Measurements from ENCODE around the gene AR. TPM values are rescaled to one million over a fixed set of nuclear protein-coding genes. Genes with fewer than 3 reads are reported as not detected.

The AR gene
- total RNA-seq, 1 experiment from 2014 or later = 0.86 TPM

DNA sequence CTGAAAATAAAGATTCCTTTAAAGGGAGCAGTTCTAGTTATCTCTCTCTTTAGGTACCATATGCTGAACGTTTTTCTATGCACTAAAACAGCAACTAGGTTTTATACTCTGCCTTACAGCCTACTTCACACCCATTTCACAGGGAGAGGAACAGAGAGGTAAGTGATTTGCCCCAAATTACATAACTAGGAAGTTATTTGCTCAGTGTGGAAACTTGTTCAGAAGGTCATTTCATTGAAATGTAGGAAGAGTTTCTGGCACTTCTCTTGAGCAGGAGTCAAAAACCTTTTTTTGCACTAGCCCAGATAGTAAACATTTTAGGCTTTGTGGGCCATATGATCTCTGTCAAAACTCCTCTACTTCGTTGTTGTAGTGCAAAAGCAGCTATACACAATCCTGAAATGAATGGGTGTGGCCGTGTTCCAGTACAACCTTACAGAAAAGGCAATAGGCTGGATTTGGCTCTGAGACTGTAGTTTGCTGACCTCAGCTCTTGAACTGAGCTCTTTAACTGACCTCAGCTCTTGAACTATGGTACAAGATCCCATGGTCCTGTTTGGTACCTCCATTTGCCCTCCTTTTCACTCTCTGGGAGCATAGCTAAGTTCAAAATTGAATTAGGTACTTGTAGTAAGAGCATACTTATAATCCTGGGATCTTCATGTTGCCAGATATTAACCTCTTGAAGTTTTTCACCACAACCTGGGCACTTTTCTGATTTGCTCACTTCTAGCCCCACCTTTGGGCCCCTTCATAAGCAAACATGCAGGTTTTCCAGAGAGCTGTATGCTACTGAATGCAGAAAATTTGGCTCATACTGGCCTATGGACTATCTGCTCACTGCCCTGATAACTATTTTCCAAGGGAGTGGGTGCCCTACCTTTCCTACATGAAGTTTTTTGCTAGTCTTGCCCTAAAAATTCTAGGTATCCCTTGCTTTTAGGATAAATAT is 53.3 kb downstream of the AR start:
- Mint-ChIP-seq H3K36me3 (ENCODE audit: insufficient read depth, unreplicated experiment) (no peaks in the 10 kb centered on the region), H3K4me3 (ENCODE audit: unreplicated experiment) (no peak overlapping the region), H3K4me1 (ENCODE audit: low read depth, unreplicated experiment) (no peaks in the 10 kb centered on the region), H3K27me3 (ENCODE audit: insufficient read depth, unreplicated experiment) (no peaks in the 10 kb centered on the region), H3K27ac (ENCODE audit: unreplicated experiment) (no peak overlapping the region), H3K9me3 (ENCODE audit: unreplicated experiment) (no peaks in the 10 kb centered on the region)
- Histone ChIP-seq H3K4me1 (no peaks in the 10 kb centered on the region), H3K4me3 (ENCODE audit: low read depth, low read length) (no peak overlapping the region), H3K36me3 (ENCODE audit: control insufficient read depth, insufficient read depth, low read length) (no peaks in the 10 kb centered on the region), H3K9me3 (no peaks in the 10 kb centered on the region), H3K27me3 (replicated peaks; ENCODE audit: control insufficient read depth, insufficient read depth, low read length) (no peaks in the 10 kb centered on the region)
- ChIA-PET POLR2A (no interaction called here), CTCF (no interaction called here)
- intact Hi-C loops (cut with micrococcal nuclease; ENCODE audit: unreplicated experiment) = no loop called here
- TF ChIP-seq, protein P1, sequence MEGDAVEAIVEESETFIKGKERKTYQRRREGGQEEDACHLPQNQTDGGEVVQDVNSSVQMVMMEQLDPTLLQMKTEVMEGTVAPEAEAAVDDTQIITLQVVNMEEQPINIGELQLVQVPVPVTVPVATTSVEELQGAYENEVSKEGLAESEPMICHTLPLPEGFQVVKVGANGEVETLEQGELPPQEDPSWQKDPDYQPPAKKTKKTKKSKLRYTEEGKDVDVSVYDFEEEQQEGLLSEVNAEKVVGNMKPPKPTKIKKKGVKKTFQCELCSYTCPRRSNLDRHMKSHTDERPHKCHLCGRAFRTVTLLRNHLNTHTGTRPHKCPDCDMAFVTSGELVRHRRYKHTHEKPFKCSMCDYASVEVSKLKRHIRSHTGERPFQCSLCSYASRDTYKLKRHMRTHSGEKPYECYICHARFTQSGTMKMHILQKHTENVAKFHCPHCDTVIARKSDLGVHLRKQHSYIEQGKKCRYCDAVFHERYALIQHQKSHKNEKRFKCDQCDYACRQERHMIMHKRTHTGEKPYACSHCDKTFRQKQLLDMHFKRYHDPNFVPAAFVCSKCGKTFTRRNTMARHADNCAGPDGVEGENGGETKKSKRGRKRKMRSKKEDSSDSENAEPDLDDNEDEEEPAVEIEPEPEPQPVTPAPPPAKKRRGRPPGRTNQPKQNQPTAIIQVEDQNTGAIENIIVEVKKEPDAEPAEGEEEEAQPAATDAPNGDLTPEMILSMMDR (IDR thresholded peaks at IDR 0.05; ENCODE audit: insufficient read depth in 1 of 2, low read depth in 1 of 2, low read length in 1 of 2, severe bottlenecking in 1 of 2, unreplicated experiment in 1 of 2) = no peak
- DNase-seq = no peak
- no TSS peak for BruUV-seq (replicated peaks)

DNA sequence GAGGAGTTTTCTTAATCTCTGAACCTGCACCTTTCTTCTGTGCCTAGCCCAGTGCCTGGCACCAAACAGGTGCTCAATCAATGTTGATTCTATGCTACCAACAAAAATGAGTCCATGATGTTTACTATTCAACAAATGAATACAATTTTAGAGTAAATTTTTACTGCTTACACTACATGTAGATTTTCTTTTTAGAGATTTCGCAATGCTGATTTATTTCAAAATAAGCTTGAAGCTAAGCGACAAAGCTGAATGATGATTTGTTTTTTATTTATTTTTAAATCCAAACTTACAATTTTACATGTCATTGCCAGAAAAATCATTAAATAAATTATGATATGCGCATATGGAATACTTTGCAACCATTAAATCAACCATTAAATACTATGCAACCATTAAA is 55.7 kb downstream of the AR start:
- Histone ChIP-seq H3K4me3 (ENCODE audit: low read depth, low read length) (no peak overlapping the region), H3K4me1 (no peaks in the 10 kb centered on the region), H3K9me3 (no peaks in the 10 kb centered on the region), H3K36me3 (ENCODE audit: control insufficient read depth, insufficient read depth, low read length) (no peaks in the 10 kb centered on the region), H3K27me3 (replicated peaks; ENCODE audit: control insufficient read depth, insufficient read depth, low read length) (no peaks in the 10 kb centered on the region)
- no peak for DNase-seq
- TF ChIP-seq, protein P1 (IDR thresholded peaks at IDR 0.05; ENCODE audit: insufficient read depth in 1 of 2, low read depth in 1 of 2, low read length in 1 of 2, severe bottlenecking in 1 of 2, unreplicated experiment in 1 of 2) = no peak
- ChIA-PET CTCF (no interaction called here), POLR2A (no interaction called here)
- no peaks in the 10 kb centered on the region for H3K36me3 Mint-ChIP-seq (ENCODE audit: insufficient read depth, unreplicated experiment)
- no TSS peak for BruUV-seq (replicated peaks)
- no peaks in the 10 kb centered on the region for H3K4me1 Mint-ChIP-seq (ENCODE audit: low read depth, unreplicated experiment)
- H3K4me3 Mint-ChIP-seq (ENCODE audit: unreplicated experiment) = no peak overlapping the region
- intact Hi-C loops (cut with micrococcal nuclease; ENCODE audit: unreplicated experiment) = no loop called here
- H3K27me3 Mint-ChIP-seq (ENCODE audit: insufficient read depth, unreplicated experiment) = no peaks in the 10 kb centered on the region
- H3K27ac Mint-ChIP-seq (ENCODE audit: unreplicated experiment) = no peak overlapping the region
- H3K9me3 Mint-ChIP-seq (ENCODE audit: unreplicated experiment) = no peaks in the 10 kb centered on the region

DNA sequence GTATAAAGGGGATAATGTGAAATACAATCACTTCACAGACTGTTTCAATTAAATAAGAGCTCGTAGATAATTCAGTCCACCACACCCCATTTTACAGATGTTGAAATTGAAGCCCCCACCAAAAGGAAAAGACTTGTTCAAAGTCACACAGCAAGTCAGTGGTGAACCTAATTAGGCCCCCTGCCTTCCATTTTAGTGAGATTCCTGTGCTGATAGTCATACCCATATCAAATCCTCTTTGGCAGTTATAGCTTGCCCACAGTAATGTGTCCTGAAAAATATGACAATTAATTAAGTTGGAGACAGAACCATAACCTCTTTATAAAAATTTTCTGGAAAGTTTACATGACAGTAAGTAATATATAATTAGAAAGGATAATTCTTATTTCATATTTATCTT is 58.0 kb downstream of the AR start:
- BruUV-seq (replicated peaks) = no TSS peak
- Histone ChIP-seq H3K4me3 (ENCODE audit: low read depth, low read length) (no peak overlapping the region), H3K27me3 (replicated peaks; ENCODE audit: control insufficient read depth, insufficient read depth, low read length) (no peaks in the 10 kb centered on the region), H3K36me3 (ENCODE audit: control insufficient read depth, insufficient read depth, low read length) (no peaks in the 10 kb centered on the region), H3K4me1 (no peaks in the 10 kb centered on the region), H3K9me3 (no peaks in the 10 kb centered on the region)
- DNase-seq = no peak
- CTCF ChIA-PET = no interaction called here
- Mint-ChIP-seq H3K27ac (ENCODE audit: unreplicated experiment) (no peak overlapping the region), H3K4me1 (ENCODE audit: low read depth, unreplicated experiment) (no peaks in the 10 kb centered on the region), H3K9me3 (ENCODE audit: unreplicated experiment) (no peaks in the 10 kb centered on the region), H3K36me3 (ENCODE audit: insufficient read depth, unreplicated experiment) (no peaks in the 10 kb centered on the region), H3K4me3 (ENCODE audit: unreplicated experiment) (no peak overlapping the region), H3K27me3 (ENCODE audit: insufficient read depth, unreplicated experiment) (no peaks in the 10 kb centered on the region)
- intact Hi-C loops (cut with micrococcal nuclease; ENCODE audit: unreplicated experiment) = no loop called here
- TF ChIP-seq, protein P1 (IDR thresholded peaks at IDR 0.05; ENCODE audit: insufficient read depth in 1 of 2, low read depth in 1 of 2, low read length in 1 of 2, severe bottlenecking in 1 of 2, unreplicated experiment in 1 of 2) = no peak
- POLR2A ChIA-PET = no interaction called here
